NCI-H82 (cell line): ENCODE measurements around the gene NOS1AP.
A peak's percentile ranks its signal among the peaks of the same experiment; 100 is the strongest.

Experiments used
- DNase-seq: peaks from one replicate; lab custom pipeline; 2025; lab: John Stamatoyannopoulos, UW

The NOS1AP gene

GRCh38 chr1:162089748-162090147 is 20.3 kb downstream of the NOS1AP start:
- DNase-seq = no peak

GRCh38 chr1:162090378-162090777 is 20.9 kb downstream of the NOS1AP start:
- DNase-seq = no peak

DNA sequence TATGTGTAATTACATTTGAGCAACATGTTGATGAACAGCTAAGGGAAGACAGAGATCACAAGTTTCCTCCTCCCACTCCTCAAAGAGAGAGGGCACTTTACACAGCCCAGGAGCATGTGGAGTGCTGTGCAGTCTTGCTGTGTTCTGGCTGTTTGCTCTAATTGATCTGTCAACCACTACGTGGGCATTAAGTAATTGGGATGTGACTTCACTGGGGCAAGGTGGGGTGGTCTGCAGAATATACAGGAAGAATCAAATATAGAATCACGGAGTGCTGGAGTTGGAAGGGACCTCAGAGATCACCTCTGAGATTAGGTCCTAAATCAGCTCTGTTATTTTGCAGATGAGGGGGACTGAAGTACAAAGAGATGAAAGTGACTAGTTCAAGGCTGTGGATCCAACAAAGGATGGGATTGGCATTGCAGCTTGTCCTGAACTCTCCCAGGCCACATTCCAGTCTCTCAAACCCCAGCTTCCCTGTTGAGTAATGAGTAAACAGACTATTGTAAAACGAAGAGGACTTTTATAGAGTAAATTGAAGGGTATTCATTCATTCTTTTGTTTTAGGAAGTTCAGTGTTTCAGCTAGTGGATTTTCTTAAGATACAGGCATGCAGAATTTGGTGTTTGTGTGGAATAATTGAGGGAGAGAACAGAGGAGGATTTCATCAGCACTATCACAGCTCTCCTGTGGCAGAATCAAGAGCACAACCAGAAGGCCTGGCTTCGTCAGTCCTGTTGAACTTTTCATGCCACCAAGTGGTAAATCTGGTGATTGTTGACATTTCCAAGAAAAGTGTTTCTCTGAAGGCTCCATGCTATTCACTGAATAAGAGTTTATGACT is 22.4 kb downstream of the NOS1AP start:
- DNase-seq = peak; percentile 15

DNA sequence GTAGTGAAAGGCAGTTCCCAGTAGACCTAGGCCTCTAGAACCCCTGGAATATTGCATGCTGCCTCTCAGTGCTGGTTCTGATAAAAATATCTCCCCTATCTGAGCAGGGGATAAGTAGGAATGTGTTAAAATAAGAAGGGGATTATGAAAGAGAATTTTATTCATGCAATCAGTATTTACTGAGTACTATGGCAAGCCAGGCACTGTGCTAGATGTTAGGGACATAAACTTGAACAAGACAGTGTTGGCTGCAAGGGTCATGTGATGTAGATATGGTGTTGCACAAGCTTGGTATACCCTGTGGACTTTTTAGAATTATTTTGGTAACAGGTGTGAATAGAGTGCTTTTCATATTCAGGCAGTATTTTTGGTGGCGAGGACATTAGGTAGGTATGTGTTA is 23.6 kb downstream of the NOS1AP start:
- no peak for DNase-seq

GRCh38 chr1:162094271-162094670 is 24.8 kb downstream of the NOS1AP start:
- DNase-seq = peak; percentile 49

DNA sequence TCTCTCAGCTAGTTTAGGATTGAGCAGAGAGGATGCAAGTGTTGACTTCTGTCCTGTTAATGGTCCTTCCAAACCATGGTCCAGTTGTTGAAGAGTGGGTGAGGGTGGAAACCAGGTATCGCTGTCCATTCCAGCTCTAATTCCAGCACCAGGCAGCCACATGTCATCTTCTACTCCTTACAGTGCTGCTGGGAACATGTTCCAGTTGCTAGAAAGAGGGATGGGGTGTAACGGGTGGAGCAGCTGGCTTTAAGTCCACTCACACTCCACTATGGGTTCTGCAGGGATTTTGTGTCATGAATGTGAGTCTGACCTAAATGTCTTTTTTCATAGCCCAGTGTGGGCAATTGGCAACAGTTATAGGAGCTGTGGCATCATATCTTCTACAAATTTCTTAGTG is 25.2 kb downstream of the NOS1AP start:
- DNase-seq = no peak

GRCh38 chr1:162107911-162108310 is 38.4 kb downstream of the NOS1AP start:
- no peak for DNase-seq

- DNase-seq = no peak
Observed at GRCh38 chr1:162108426-162108825, 38.9 kb downstream of the NOS1AP start.

GRCh38 chr1:162110910-162111309 is 41.4 kb downstream of the NOS1AP start:
- no peak for DNase-seq

DNA sequence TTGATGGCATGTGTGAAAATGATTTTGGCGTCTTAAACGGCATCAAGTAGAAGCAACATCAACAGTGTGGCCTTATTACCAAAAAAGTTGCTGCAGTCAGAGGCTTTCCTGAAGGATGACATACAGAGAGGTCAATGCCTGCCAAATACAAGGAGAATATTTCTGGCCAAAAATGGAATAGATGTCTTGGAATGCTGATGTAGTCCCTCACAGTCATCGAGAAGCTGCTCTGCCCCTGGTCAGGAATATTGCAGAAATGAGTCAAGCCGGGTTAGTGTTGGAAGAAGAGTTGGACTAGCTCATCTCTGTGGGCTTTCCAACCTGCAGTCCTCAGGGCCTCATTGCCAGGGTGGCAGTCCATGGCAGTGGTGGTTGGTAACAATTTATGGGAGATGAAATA is 42.1 kb downstream of the NOS1AP start:
- no peak for DNase-seq

DNA sequence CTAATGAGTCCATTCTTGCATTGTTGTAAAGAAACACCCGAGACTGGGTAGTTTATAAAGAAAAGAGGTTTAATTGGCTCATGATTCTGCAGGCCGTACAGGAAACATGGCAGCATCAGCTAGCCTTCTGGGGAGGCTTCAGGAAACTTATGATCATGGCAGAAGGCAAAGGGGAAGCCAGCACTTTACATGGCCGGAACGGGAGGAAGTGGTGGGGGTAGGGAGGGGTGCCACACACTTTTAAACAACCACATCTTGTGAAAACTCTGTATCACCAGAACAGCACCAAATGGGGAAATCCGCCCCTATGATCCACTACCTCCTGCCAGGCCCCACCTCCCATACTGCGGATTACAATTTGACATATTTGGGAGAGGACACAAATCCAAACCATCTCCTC is 43.9 kb downstream of the NOS1AP start:
- no peak for DNase-seq

DNA sequence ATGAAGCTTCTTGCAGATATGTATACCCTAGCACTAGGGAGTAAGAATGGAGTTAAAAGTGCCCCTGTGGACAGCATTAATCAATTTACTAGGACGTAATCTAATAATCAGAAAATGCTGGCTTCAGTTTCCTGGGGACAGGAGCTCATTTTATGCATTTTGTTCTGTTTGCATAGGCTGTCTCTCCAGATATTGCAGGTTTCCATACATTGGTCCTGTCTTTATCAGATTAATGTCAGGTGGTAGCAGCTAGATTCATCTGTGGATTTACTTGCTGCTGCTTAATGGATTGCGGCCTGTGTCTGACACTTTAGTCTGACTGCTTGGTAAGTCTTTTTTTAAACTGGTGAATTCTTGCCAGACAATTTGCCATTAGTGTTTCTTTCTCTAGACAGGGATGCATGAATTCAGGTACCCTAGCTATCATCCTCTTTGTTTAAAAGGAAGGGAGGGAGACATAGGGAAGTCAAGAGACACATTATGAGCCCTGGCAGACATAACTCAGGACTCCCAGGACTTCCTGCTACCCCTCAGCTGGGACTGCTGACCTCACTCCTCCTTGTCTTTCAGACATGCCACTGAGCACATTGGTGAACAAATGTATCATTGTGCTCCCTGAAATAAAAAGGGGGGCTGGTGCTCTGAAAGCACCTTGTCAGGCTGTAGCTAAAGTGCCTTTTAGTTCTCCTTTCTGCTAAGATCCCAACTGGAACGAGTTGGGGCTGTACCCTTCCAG is 47.7 kb downstream of the NOS1AP start:
- DNase-seq = peak; percentile 65

DNA sequence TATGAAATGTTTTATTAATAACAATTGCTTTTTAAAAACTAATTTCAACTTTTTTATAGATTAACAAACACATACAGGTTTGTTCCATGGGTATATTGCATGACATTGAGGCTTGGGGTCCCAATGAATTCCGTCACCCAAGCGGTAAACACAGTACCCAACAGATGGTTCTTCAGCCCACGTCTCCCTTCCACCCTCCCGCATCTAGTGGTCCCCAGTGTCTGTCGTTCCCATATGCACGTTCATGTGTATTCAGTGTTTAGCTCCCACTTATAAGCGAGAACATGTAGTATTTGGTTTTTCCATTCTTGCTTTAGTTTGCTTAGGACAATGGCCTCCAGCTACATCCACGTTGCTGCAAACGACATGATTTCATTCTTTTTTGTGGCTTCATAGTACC is 48.6 kb downstream of the NOS1AP start:
- no peak for DNase-seq

- no peak for DNase-seq
Observed at GRCh38 chr1:162128693-162129356, 59.3 kb downstream of the NOS1AP start.

DNA sequence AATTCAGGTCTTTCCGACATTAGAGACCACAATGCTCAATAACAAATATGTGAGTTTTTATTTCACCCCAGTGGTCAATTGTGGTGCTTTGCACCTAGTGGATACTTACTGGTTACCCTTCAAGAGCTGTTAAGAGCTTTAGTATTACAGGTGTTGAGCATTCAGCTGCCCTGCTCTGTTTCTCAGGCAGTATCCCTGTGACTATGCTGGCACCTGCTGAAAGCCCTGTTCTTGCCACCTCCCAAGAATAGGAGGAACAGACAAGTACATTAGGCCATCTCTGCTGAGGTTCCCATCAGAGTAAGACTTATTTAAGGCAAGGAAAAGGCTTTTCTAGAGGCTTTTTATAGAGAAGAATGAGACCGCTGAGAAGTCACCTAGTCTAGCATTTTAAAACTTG is 60.8 kb downstream of the NOS1AP start:
- DNase-seq = no peak

DNA sequence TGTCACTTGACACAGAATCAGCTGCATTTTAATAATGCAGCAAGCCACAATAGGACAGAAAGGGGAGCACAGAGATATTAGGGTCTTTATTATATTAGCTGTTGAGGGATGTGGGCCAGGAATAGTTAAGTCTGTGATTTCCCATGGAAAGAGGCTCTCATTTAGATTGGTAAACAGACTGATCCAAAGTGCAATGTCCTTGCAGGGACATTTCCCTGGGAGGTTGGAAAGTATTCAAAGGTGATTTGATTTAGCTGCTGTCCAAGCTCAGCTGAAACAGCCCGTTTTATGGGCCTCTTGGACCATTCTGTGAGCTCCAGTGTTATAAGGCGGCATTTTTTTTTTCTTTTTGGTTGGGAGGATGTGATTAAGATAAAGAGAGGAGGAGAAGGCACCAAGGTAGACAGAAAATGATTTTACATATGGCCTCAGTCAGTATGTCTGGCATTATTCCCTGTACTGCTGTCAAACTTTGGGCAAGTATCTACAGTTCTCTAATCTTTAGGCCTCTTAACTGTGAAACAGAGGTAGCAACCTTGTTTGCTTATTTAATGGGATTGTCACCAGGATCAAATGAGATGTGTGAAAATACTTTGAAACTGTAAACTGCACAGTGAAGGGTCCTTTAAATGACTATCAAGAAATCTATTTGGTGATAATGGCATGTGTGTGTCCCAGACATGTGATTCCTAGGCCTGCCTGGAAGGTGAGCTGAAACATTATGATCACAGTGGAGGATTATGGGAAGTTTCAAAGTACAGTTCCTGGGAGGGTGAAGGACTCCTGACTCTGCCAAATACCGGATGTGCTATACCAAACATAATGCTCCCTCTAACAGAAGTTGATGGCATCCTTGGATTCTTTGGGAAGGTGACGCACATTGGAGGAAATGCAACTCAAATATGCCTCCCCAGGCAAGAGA is 62.2 kb downstream of the NOS1AP start:
- peak; percentile 28 for DNase-seq

DNA sequence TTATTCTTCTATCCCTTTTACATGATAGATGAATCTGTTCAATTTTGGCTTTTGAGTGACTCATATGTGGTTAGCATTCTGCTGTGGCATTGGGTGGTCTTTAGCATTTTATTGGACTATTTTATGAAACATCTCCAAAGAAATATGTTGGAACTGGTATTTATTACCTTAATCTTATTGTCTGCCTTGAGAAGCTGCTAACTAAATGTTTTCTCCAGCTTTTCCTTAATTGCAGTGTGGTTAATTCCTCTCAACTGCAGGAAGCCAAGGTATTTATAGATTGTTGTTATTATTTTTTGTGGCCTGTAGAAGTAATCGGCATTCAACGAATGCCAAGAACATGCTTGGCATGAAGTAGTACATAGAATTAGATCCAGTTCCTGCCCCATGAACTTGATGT is 64.1 kb downstream of the NOS1AP start:
- DNase-seq = no peak

DNA sequence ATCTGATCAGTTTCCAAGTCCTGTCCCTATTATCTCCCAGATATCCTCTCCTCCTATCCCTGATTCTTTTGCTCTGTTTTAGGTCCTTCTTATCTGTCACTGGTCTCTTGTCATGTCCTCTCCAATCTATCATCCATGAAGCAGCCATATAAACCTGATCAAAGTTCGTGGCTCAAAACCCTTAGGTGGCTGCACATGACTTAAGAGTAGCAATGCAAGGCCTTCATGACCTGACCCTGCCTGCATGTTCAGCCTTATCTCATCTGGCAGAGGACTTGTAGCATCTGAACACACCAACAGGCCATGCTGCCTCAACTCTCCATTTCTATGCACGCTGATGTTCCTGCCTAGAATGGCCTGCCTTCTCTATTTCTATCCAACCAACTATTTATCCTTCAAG is 65.2 kb downstream of the NOS1AP start:
- DNase-seq = no peak

- DNase-seq = peak; percentile 44
Observed at GRCh38 chr1:162135271-162135775, 65.8 kb downstream of the NOS1AP start.

DNA sequence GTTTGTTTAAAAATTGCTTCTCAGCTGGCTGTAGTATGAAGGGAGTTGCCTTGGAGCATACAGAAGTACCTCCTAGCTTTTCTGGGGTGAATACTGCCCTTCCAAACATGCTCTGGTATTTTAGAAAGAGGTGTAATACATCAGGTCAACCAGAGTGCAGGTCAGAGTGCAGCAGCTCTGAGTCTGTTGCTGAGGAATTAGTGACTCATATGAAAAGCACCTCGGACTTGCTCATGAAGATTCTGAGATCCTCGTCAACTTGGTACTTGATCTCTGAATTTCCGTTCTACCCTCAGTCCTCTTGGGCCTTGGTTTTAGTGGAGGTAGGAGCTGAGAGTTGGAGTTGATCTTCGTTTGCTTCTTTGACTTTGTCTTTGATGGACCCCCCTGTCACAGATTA is 67.3 kb downstream of the NOS1AP start:
- no peak for DNase-seq

DNA sequence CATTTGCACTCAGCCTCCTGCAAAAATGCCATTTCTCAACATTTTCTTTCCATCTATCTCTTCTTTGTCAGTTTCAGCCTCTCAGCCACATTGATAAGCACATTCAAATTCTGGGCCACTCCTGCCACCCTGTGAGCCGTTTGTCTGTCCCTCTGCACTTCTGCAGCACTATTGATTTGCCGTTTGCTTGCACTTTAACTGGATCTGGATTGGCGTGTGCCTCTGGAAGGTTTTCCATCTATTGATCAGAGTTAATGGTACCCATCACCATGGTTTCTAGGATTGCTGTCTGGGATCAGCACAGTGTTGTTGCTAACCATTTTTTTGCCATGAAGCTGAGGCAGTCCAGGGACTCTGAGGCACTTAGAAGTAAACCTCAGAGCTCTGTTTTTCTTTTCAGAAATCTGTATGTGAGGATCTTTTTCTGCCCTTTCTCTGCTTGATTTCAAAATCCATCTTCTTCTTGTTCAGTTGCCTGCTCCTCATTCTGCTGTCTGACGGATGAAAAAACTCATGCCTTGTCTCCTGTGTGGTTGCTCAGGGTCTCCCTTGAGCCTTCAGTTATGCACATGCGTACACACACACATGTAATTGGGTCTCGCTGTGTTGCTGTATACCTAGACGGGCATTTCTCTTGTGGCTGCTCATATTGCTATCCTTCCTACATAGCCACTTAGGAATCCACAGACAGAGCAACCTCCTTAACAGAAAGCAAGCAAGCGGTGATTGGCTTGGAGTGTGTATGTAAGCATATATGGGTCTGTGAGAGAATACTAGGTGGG is 67.9 kb downstream of the NOS1AP start:
- no peak for DNase-seq
